GM19035 (cell line): ENCODE results near the gene TRIM36.

Experiments used
- ATAC-seq: cut with Tn5 transposase; IDR thresholded peaks from one replicate; pipeline ENCODE4 v1.9.1; 2021; ENCODE audit not compliant: unreplicated experiment

TRIM36 gene, protein sequence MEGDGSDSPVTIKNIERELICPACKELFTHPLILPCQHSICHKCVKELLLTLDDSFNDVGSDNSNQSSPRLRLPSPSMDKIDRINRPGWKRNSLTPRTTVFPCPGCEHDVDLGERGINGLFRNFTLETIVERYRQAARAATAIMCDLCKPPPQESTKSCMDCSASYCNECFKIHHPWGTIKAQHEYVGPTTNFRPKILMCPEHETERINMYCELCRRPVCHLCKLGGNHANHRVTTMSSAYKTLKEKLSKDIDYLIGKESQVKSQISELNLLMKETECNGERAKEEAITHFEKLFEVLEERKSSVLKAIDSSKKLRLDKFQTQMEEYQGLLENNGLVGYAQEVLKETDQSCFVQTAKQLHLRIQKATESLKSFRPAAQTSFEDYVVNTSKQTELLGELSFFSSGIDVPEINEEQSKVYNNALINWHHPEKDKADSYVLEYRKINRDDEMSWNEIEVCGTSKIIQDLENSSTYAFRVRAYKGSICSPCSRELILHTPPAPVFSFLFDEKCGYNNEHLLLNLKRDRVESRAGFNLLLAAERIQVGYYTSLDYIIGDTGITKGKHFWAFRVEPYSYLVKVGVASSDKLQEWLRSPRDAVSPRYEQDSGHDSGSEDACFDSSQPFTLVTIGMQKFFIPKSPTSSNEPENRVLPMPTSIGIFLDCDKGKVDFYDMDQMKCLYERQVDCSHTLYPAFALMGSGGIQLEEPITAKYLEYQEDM

DNA sequence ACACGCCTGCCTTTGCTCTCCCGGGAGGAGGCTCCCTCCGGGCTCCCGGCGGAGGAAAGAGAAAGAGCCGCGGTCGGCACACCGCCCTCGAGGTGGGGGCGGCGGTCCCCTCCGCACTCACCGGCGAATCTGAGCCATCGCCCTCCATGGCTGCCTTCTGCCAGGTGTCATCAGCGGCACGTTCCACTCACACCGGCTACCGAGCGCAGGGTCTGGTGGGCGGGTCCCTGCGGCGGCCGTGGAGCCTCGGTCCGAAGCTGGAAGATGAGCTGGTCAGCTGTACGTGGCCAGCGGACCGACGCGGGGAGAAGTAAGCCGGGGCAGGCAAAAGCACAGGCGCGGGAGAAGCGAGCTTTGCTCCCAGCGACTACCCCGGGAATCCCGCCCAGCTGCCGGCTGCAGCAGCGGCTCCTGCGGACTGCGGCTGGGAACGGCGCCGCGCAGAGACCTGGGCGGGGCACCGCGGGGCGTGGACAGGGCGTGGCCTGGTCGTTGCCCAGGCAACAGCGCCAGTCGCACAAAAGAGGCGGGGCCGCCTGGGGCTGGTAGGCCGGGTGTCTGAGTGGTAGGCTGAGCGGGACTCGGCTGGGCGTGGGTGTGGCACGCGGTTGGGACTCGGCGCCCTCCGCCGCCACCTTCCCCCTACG lies at the start of gene TRIM36:
TSS of gene TRIM36 (minus strand) at position 422 of the 647 bp plus-strand sequence. CDS start at position 148, 274 bp downstream.
- peak; percentile 98 for ATAC-seq

DNA sequence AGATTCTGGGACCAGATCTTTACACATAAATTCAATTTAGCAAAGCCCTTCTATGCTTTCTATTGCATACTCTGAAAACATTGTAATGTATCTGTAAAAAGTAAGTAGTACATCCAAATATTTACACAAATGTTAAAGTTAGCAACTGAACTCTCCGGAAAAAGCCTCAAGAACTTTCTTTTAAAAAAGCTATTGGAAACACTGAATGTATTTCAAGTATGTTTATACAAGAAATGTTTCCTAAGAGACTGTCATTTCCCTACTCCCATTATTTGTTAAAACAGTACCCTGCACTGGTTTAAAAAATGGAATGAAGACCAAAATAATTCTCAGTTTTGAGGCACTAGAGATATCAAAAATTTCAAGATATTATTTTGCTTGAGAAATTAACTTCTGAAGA lies 44.8 kb upstream of the TRIM36 start:
- ATAC-seq, result no peak

DNA sequence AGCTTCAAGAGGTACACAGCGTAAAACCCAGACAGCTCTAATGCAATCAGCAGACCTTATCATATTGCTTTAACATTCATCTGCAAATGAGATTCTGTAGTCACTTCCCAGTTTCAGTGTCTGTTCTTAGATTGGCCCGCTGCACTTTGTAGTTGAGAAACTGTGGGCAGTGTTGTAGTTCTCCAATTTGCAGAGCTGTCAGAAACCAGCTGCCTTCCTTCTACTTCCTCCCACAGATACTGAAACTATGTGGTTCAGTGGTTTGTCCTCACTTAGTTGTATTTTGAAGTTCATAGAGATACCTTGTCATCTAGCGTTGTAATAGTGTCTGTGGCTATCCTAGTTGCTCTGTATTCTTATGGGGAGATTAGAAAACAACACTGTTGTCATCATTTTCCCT lies 39.6 kb upstream of the TRIM36 start:
- ATAC-seq, result peak; percentile 100

- ATAC-seq, result no peak
Measured at GRCh38 chr5:115202952-115203351, 33.2 kb upstream of the TRIM36 start.

GRCh38 chr5:115196161-115196560 lies 26.5 kb upstream of the TRIM36 start:
- ATAC-seq, result no peak

GRCh38 chr5:115194676-115195075 lies 25.0 kb upstream of the TRIM36 start:
- ATAC-seq, result no peak

DNA sequence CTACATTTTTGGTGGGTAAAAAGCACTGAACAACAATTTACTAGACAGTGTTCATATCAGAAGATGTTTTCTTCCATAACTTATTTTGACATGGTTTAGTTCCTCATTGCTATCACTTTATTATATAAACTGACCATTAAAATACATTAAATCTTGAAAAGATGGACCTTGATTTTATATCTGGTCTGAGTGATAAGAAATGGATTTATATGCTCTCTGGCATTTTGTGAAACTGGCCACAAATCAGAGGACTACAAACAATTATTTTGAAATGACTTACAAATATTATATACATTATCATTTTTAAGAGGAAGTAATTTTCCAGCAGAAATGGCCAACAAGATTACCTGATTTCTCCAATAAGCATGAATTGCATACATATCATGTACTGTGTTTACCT lies 23.6 kb upstream of the TRIM36 start:
- ATAC-seq, result no peak

DNA sequence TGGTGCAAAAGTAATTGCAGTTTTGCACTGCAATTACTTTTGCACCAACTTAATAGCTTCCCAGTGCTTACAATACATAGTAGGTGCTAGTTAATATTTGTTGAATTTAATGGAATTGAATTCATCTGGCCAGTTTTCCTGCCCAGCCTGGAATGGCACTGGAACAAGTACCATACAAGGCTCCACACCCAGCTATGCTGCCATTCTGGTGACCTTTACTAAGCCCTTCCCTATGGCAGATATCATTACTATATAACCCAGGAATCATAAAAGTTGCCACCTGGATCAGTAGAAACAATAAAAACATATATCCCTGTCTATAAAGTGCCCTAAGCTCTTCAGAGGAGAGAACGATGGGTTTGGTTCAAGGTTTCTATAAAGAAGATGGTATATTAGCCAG lies 22.4 kb upstream of the TRIM36 start:
- ATAC-seq, result no peak

DNA sequence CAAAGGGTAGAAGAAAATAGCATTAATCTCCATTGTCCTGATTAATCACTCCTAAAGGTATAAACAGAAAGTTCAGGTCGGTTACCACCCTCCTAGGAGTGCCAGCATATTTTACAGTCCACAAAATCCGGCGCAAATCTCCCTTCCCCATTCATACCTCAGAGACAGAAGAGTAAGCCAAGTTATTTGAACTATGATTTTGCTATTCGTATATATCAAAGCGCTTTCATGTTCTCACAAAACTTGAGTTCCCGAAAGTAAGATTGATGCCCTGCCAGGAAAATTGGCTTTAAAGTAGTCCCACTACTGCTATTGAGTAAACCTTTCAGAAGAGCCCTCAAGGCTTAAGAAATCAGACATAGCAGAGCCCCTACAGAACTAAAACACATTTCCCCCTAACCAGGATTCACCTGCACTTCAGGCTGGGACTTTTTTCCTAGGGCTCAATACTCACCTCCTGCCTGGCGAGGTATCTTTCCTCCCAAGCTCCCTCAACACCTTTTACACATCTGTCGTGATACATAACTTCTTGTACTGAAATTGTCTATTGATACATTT lies 21.8 kb upstream of the TRIM36 start:
- ATAC-seq, result no peak

- no peak for ATAC-seq
Measured at GRCh38 chr5:115190388-115190787, 20.7 kb upstream of the TRIM36 start.

- no peak for ATAC-seq
Measured at GRCh38 chr5:115189866-115190265, 20.2 kb upstream of the TRIM36 start.

DNA sequence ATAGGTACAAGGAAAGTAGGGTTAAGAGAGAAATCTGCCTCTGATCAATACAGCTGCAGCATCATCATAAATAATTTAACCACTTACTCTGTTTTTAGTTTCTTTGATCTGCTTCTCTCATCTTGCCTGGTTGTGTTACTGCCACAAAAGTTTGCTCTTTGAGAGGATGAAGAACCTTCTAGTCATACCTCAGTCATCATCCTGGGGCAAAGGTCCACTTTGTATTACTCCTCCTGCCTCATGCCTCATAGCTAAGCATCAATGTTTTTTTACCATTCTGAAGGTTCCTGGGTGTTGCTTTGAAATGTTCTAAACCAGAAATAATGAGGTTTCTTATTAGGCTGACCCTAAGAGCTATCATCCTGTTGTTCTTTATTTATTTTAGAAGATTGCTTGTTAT lies 17.1 kb upstream of the TRIM36 start:
- ATAC-seq, result no peak

DNA sequence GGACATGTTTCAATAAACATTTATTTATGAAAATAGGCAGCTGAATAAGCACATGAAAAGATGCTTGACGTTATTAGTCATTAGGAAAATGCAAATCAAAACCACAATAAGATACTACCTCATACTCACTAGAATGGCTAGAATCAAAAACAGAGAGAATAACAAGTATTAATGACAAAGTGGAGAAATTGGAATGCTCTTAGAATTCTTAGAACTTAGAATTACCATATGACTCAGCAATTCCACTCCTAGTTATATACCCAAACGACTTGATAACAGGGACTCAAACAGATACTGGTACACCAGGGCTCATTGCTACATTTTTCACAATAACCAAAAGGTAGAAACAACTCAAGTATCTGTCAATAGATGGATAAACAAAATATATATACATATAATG lies 15.1 kb upstream of the TRIM36 start:
- no peak for ATAC-seq

GRCh38 chr5:115181757-115182156 lies 12.0 kb upstream of the TRIM36 start:
- ATAC-seq, result no peak

- peak; percentile 72 for ATAC-seq
Measured at GRCh38 chr5:115180165-115180709, 10.5 kb upstream of the TRIM36 start.

DNA sequence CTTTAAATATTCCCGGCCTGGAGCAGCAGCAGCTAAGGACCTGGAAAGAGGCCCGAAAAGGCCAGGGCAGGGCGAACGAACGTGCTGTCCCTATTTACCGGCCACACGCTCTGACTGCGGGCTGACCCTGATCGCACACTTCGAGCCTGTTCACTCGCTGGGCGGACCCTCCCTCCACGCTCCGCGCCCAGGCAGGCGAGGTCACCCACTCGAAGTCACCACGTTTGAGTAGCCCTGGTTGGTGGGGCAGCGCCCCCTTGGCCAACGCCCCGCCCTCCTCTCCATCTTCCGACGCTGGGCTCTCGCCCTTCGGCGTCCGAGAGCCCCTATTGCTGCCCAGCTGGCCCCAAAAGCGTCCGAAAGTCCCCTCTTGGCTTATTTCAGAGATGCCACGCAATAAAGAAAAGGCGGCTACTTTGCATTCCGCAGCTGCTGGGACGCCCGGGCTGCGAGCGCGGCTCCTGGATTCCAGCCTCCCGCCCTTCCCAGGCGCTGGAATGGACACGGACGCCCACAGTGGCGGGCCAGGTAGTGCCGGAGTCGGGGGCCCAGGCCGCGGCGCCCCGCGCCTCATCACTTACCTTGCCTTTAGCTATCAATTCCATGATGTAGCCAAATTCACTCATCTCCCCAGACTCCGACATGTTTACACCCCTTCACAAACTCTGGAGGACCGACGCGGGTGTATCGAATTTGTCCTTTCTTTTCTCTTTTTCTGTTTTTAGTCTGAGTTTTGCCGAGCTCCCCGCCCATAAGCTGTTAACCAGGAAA lies 9.9 kb upstream of the TRIM36 start:
- peak; percentile 40 for ATAC-seq

- no peak for ATAC-seq
Measured at GRCh38 chr5:115179030-115179393, 9.3 kb upstream of the TRIM36 start.

- no peak for ATAC-seq
Measured at GRCh38 chr5:115170929-115171510, 1.3 kb upstream of the TRIM36 start.

GRCh38 chr5:115170134-115170928 lies 623 bp upstream of the TRIM36 start:
- ATAC-seq, result peak; percentile 53
